HEK293 (cell line): ENCODE measurements around the gene TNFRSF25.
"Not testable (repeated sequence)": the region's sequence is repeated elsewhere in the genome, so short reads cannot be mapped to it uniquely, and the experiment has no call there.

Experiments
- ATF2 ChIP-seq: fragments of 450-650 bp; formaldehyde crosslinking; IDR thresholded peaks from 2 replicates; pipeline ENCODE4 v1.5.1; 2016; ENCODE audit warnings: missing biosample characterization, missing genetic modification characterization, low read depth
- CTCF ChIP-seq: fragments of 450-650 bp; formaldehyde crosslinking; IDR thresholded peaks from 2 replicates; pipeline ENCODE4 v1.5.1; 2016; ENCODE audit warnings: missing biosample characterization, missing genetic modification characterization
- PATZ1 ChIP-seq: fragments of 450-650 bp; formaldehyde crosslinking; IDR thresholded peaks from 2 replicates; pipeline ENCODE4 v1.5.1; 2016; ENCODE audit warnings: missing biosample characterization, missing genetic modification characterization
- REST ChIP-seq: fragments of 450-650 bp; formaldehyde crosslinking; IDR thresholded peaks from 2 replicates; pipeline ENCODE4 v1.5.1; 2016; ENCODE audit warnings: missing biosample characterization, missing genetic modification characterization
- TCF7L2 ChIP-seq: IDR thresholded peaks from 2 replicates; pipeline ENCODE4 v1.6.1; 2011; ENCODE audit warnings: low read depth, mild to moderate bottlenecking, inconsistent platforms, low read length, moderate library complexity, borderline replicate concordance
- YY2 ChIP-seq: fragments of 450-650 bp; formaldehyde crosslinking; IDR thresholded peaks from 2 replicates; pipeline ENCODE4 v1.5.1; 2016; ENCODE audit warnings: missing biosample characterization, missing genetic modification characterization
- ZBTB10 ChIP-seq: fragments of 450-650 bp; formaldehyde crosslinking; IDR thresholded peaks from 2 replicates; pipeline ENCODE4 v1.5.1; 2016; ENCODE audit warnings: missing biosample characterization, missing genetic modification characterization
- ZBTB6 ChIP-seq: fragments of 450-650 bp; formaldehyde crosslinking; IDR thresholded peaks from 2 replicates; pipeline ENCODE4 v1.5.1; 2017; ENCODE audit warnings: missing biosample characterization, missing genetic modification characterization
- ZNF140 ChIP-seq: fragments of 450-650 bp; formaldehyde crosslinking; IDR thresholded peaks from 2 replicates; pipeline ENCODE4 v1.5.1; 2016; ENCODE audit warnings: missing biosample characterization, missing genetic modification characterization
- ZNF184 ChIP-seq: fragments of 450-650 bp; IDR thresholded peaks from 2 replicates; pipeline ENCODE4 v1.5.1; 2018; ENCODE audit warnings: missing biosample characterization, mild to moderate bottlenecking, missing genetic modification characterization
- ZNF274 ChIP-seq, 2 experiments: fragments of 200-500 bp in 1 of 2; fragments of 450-650 bp in 1 of 2; sonication (Bioruptor generic) in 1 of 2; formaldehyde crosslinking in 1 of 2; IDR thresholded peaks; 2 replicates each; pipeline versions ENCODE4 v1.5.1 to v1.6.1; 2014 to 2016; ENCODE audit warnings: borderline replicate concordance in 1 of 2, inconsistent platforms in 1 of 2, low read length in 1 of 2, missing biosample characterization in 1 of 2, missing genetic modification characterization in 1 of 2
- ZNF488 ChIP-seq: fragments of 450-650 bp; formaldehyde crosslinking; IDR thresholded peaks from 2 replicates; pipeline ENCODE4 v1.5.1; 2016; ENCODE audit warnings: missing biosample characterization, missing genetic modification characterization
- ZNF610 ChIP-seq: fragments of 450-650 bp; formaldehyde crosslinking; IDR thresholded peaks from 2 replicates; pipeline ENCODE4 v1.5.1; 2016; ENCODE audit warnings: missing biosample characterization, missing genetic modification characterization, borderline replicate concordance
- ZNF621 ChIP-seq: fragments of 450-650 bp; formaldehyde crosslinking; IDR thresholded peaks from 2 replicates; pipeline ENCODE4 v1.5.1; 2017; ENCODE audit warnings: missing biosample characterization, missing genetic modification characterization

GRCh38 chr1:6431645-6432579, 34.1 kb downstream of the TNFRSF25 start:
- not testable (repeated sequence) for TF ChIP-seq ZNF274 (IDR thresholded peaks at IDR 0.05; ENCODE audit: low read length); ZNF274 (tag by site-specific recombination; IDR thresholded peaks at IDR 0.05; ENCODE audit: borderline replicate concordance); ZNF610 (tag by site-specific recombination); ZNF488 (tag by site-specific recombination); TCF7L2; CTCF (tag by site-specific recombination); ZNF621 (tag by site-specific recombination); REST (tag by site-specific recombination); ZBTB6 (tag by site-specific recombination); ZNF140 (tag by site-specific recombination); PATZ1 (tag by site-specific recombination); ZBTB10 (tag by site-specific recombination); ATF2; ZNF184 (tag by site-specific recombination); YY2 (tag by site-specific recombination)
